Ishikawa (cell line): ENCODE data around the gene PRIMPOL.

Experiments used
- CEBPB ChIP-seq: IDR thresholded peaks from 2 replicates; pipeline ENCODE4 v1.6.1; 2012
- CREB1 ChIP-seq: IDR thresholded peaks from 2 replicates; pipeline ENCODE4 v1.6.1; 2012; ENCODE audit warnings: low read depth
- EP300 ChIP-seq: IDR thresholded peaks from 2 replicates; pipeline ENCODE4 v1.6.1; 2012; ENCODE audit warnings: borderline replicate concordance
- RAD21 ChIP-seq: IDR thresholded peaks from 2 replicates; pipeline ENCODE4 v1.6.1; 2012; ENCODE audit warnings: low read depth
- TAF1 ChIP-seq: IDR thresholded peaks from 2 replicates; pipeline ENCODE4 v1.6.1; 2012; ENCODE audit warnings: low read depth, mild to moderate bottlenecking
- YY1 ChIP-seq: IDR thresholded peaks from 2 replicates; pipeline ENCODE4 v1.6.1; 2012; ENCODE audit warnings: low read depth
- TF ChIP-seq, protein P1 (sequence below): IDR thresholded peaks from 2 replicates; pipeline ENCODE4 v1.6.1; 2012; ENCODE audit warnings: low read depth, mild to moderate bottlenecking

DNA sequence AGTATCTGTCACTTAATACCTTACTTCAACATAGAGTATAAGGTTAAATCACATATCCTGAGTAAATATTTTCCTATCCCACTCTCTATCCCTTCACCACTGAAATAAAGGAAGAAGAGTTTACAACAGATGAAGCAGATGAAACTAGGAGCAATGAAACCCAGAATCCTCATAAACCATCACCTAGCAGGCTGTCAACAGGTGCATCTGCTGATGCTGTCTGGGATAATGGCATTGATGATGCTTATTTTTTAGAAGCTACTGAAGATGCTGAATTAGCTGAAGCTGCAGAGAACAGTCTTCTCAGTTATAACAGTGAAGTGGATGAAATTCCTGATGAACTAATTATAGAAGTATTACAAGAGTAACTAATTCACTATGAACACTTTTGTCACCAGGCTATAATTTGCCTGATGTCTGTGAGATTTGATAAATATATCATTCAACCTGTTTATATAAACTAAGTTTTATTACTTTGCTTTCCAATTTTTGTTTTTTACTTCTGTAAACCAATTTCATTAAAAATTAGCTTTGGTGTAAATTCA is 44.9 kb downstream of the PRIMPOL start:
- TF ChIP-seq RAD21: no peak
- no peak for TF ChIP-seq EP300
- TF ChIP-seq, protein P1, sequence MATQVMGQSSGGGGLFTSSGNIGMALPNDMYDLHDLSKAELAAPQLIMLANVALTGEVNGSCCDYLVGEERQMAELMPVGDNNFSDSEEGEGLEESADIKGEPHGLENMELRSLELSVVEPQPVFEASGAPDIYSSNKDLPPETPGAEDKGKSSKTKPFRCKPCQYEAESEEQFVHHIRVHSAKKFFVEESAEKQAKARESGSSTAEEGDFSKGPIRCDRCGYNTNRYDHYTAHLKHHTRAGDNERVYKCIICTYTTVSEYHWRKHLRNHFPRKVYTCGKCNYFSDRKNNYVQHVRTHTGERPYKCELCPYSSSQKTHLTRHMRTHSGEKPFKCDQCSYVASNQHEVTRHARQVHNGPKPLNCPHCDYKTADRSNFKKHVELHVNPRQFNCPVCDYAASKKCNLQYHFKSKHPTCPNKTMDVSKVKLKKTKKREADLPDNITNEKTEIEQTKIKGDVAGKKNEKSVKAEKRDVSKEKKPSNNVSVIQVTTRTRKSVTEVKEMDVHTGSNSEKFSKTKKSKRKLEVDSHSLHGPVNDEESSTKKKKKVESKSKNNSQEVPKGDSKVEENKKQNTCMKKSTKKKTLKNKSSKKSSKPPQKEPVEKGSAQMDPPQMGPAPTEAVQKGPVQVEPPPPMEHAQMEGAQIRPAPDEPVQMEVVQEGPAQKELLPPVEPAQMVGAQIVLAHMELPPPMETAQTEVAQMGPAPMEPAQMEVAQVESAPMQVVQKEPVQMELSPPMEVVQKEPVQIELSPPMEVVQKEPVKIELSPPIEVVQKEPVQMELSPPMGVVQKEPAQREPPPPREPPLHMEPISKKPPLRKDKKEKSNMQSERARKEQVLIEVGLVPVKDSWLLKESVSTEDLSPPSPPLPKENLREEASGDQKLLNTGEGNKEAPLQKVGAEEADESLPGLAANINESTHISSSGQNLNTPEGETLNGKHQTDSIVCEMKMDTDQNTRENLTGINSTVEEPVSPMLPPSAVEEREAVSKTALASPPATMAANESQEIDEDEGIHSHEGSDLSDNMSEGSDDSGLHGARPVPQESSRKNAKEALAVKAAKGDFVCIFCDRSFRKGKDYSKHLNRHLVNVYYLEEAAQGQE: no peak
- no peak for TF ChIP-seq CEBPB
- no peak for TF ChIP-seq CREB1
- TF ChIP-seq TAF1: no peak
- TF ChIP-seq YY1: no peak
